BJ (cell line): Measurements from ENCODE around the gene FSTL5. TPM values are rescaled to one million over a fixed set of nuclear protein-coding genes. Genes with fewer than 3 reads are reported as not detected.

Source experiments
- CTCF ChIA-PET: fragments of 350-600 bp; formaldehyde crosslinking; extraction: SDS; loops from one replicate; lab custom pipeline; 2021; ENCODE audit warnings: antibody characterized with exemption, inconsistent platforms; lab: Yijun Ruan, JAX
- POLR2A ChIA-PET: fragments of 300-600 bp; sonication (Branson Sonifier 250); formaldehyde crosslinking; extraction: SDS; loops from one replicate; lab custom pipeline; 2021; ENCODE audit warnings: antibody characterized with exemption; lab: Charles Lee
- DNase-seq: peaks from one replicate; pipeline ENCODE4 v3.0.0-alpha.2; 2011; ENCODE audit warnings: low read depth
- H3K27me3 ChIP-seq: 2 replicates; pipeline ENCODE4 v1.6.0; 2011; ENCODE audit warnings: low read length; ENCODE audit not compliant: control insufficient read depth, insufficient read depth
- H3K36me3 ChIP-seq: 2 replicates; pipeline ENCODE4 v1.5.1; 2011; ENCODE audit warnings: low read length; ENCODE audit not compliant: control insufficient read depth, insufficient read depth
- H3K4me3 ChIP-seq: 2 replicates; pipeline ENCODE4 v1.5.1; 2011; ENCODE audit warnings: low read depth, mild to moderate bottlenecking, control low read depth, low read length
- CTCF ChIP-seq: IDR thresholded peaks from 2 replicates; pipeline ENCODE4 v1.5.1; 2011; ENCODE audit warnings: low read depth, mild to moderate bottlenecking, control low read depth, inconsistent platforms, low read length, moderate library complexity; ENCODE audit not compliant: insufficient read depth
- polyA plus RNA-seq: library from polyadenylated mRNA; depleted of rRNA; stranded (reverse); fragments of >200 nt; gene quantifications from 2 replicates; pipeline ENCODE4 v1.2.3, GENCODE V29; 2011

Gene FSTL5
- polyA plus RNA-seq, 1 experiment: not detected

- H3K4me3 ChIP-seq: no peak overlapping the region
- ChIA-PET CTCF (interaction anchor here (0.7 to 0.8 kb wide), 2 partner anchors 832 to 1795 kb away, joined by 3 read pairs; no protein-coding TSS in a partner anchor), POLR2A (no interaction called here)
- H3K27me3 ChIP-seq: no peaks in the 10 kb centered on the region
- H3K36me3 ChIP-seq: no peaks in the 10 kb centered on the region
- no peak for DNase-seq
- no peak for TF ChIP-seq CTCF
Measured at GRCh38 chr4:161336621-161337020, 827.2 kb downstream of the FSTL5 start.

- ChIA-PET POLR2A (no interaction called here), CTCF (interaction anchor here (0.7 to 0.8 kb wide), 2 partner anchors 833 to 1796 kb away, joined by 3 read pairs; no protein-coding TSS in a partner anchor)
- no peak for TF ChIP-seq CTCF
- Histone ChIP-seq H3K27me3 (no peaks in the 10 kb centered on the region), H3K36me3 (no peaks in the 10 kb centered on the region), H3K4me3 (no peak overlapping the region)
- no peak for DNase-seq
Measured at GRCh38 chr4:161336016-161336530, 827.7 kb downstream of the FSTL5 start.
